GM12892 (cell line): ENCODE data around the gene OR6S1. TPM values are rescaled to one million over a fixed set of nuclear protein-coding genes. Genes with fewer than 3 reads are reported as not detected.
A peak's percentile ranks its signal among the peaks of the same experiment; 100 is the strongest.

Source experiments
- DNase-seq: peaks from one replicate; pipeline ENCODE4 v3.0.0; 2011; ENCODE audit not compliant: insufficient read length
- FAIRE-seq: peaks from 2 replicates; lab custom pipeline; 2011; peaks lifted over from hg19 to GRCh38; lab: Jason Lieb, UNC
- POLR2A ChIP-seq: IDR thresholded peaks from 2 replicates; pipeline ENCODE4 v1.6.1; 2011; ENCODE audit warnings: low read depth, low read length, control low read depth
- POLR2AphosphoS5 ChIP-seq: IDR thresholded peaks from 2 replicates; pipeline ENCODE4 v1.6.1; 2011; ENCODE audit warnings: low read depth, low read length, control low read depth
- TAF1 ChIP-seq: IDR thresholded peaks from 2 replicates; pipeline ENCODE4 v1.6.1; 2011; ENCODE audit warnings: low read depth, mild to moderate bottlenecking, control low read depth, low read length, borderline replicate concordance
- polyA plus RNA-seq: library from polyadenylated mRNA; unstranded; fragments of >200 nt; gene quantifications from one replicate; pipeline ENCODE4 v1.2.1, GENCODE V29; 2012; ENCODE audit warnings: missing spikeins, inconsistent platforms; ENCODE audit not compliant: missing spikeins

The OR6S1 gene, protein sequence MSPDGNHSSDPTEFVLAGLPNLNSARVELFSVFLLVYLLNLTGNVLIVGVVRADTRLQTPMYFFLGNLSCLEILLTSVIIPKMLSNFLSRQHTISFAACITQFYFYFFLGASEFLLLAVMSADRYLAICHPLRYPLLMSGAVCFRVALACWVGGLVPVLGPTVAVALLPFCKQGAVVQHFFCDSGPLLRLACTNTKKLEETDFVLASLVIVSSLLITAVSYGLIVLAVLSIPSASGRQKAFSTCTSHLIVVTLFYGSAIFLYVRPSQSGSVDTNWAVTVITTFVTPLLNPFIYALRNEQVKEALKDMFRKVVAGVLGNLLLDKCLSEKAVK
- not detected for polyA plus RNA-seq

- no peak for FAIRE-seq
- TF ChIP-seq POLR2AphosphoS5: no peak
- TF ChIP-seq TAF1: no peak
- no peak for TF ChIP-seq POLR2A
- DNase-seq: no peak
These were observed at the start of gene OR6S1 for GRCh38 chr14:20641591-20641990. OR6S1 (minus strand) TSS chr14:20641691; CDS start chr14:20641691, 0 bp downstream.

- DNase-seq: no peak
- peak; percentile 92 for FAIRE-seq
- TF ChIP-seq POLR2AphosphoS5 (no peak), TAF1 (no peak), POLR2A (no peak)
These were observed 49.6 kb upstream of the OR6S1 start for GRCh38 chr14:20690848-20691640.

DNA sequence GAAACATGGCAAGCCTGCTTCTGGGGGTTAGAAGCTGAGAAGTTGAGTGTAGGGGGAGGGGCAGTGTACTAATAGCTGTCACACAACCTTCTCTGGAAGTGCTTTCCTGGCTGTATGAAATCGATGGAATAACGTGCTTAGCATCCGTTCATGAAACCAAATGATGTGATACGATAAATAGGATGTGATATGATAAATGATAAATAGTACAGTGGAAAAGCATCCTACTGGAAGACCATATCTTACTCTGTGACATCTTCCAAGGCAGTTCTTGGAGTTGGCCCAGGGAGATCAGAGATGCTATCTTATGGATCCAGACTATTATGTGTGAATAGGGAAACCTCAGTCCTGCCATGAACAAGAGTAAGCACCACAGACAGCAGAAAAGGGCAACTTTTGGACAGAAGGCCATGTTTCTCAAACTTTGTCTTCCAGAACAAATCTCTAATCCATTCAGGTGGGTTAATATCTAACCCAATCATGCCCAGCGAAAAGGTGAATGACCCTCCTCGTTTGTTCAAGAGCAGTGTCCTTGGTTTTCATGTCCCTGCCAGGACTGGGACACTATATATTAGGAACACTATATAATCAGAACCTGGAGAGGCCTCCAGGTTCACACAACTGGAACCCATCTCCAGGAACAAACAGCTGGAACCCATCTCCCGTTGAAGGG is 46.8 kb upstream of the OR6S1 start, which contains the start of gene ANG:
Gene ANG (plus strand): TSS at position 598 of the 673 bp plus-strand sequence. CDS start 4,801 bp downstream, outside the sequence.
- DNase-seq (no peak), FAIRE-seq (no peak)
- no peak for TF ChIP-seq POLR2A
- TF ChIP-seq TAF1: no peak
- no peak for TF ChIP-seq POLR2AphosphoS5

GRCh38 chr14:20687362-20688166 is 46.1 kb upstream of the OR6S1 start:
- TF ChIP-seq POLR2AphosphoS5 (no peak), TAF1 (no peak), POLR2A (no peak)
- FAIRE-seq (no peak), DNase-seq (no peak)

DNA sequence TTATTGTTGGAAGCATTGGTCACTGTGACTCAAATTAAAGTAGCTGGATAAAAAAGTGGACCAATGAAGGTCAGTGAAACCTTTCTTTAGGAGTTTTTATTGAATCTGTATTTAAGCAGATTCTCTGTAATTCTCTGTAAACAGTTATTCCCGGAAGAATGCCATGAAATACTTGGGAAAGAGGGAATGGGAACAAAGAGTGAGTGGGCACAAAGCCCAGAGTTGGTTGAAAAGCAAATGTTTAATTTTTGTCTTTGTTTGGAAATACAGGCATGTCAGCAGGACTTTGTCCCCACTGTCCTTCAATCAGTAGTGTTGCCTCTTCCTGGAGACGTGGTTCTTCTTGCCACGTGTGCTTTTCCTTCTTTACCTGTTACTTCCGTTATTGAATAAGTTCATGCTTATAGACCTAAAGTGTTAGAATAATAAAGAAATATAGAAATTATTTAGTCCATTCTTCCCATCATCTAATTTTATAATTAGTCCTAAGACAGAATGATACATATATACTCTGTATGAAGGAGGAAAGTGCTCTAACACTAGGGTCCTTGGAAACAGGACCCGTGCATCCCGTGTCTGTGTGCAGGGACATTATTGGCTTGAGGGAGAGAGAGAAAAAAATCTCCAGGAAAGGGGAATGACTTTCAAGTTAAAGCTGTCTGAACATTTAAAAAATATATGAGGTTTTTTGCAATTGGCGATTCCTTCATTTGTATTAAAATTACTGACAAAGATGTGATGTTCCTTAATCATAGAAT is 45.1 kb upstream of the OR6S1 start:
- no peak for DNase-seq
- TF ChIP-seq POLR2A (no peak), TAF1 (no peak), POLR2AphosphoS5 (no peak)

GRCh38 chr14:20684662-20685456 is 43.4 kb upstream of the OR6S1 start:
- DNase-seq: no peak
- no peak for FAIRE-seq
- TF ChIP-seq POLR2AphosphoS5: no peak
- TF ChIP-seq POLR2A: no peak
- no peak for TF ChIP-seq TAF1

More for the DNA sequence above, 45.1 kb upstream of the OR6S1 start:
- FAIRE-seq: no peak

DNA sequence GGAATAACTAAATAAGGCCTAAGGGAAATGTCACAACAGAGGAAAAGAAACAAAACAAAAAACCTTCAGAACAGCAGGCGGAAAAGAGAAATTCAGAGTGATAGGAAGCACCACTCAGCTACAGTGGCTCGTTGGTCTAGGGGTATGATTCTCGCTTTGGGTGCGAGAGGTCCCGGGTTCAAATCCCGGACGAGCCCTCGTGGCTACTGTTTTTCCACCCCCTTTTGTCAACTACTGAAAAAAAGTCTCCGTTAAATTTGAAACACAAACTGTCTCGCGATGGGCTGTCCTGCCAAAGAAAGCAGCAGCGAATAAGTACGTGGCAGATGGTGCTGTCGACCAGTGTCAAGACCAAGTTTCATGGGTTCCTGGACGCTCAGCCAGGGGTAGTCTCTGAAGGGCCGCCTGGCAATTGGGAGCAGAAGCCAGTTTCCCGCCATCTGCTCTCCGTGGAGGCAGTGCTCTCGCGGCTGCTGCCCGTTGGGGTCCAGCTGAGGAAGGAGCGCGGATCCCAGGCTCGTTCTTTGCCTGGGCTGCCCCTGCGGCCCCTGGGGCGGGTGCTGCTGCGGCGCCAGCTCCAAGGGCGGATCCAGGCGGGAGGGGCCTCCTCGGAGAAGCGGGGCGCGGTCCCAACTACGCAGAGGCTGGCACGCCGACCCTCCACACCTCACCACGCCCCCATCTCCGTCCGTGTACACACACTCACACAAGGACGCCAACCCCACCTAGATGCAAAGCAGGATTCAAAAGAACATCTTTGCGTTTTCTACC is 42.6 kb upstream of the OR6S1 start, which contains the start of gene RNASE4:
Gene RNASE4 (plus strand): TSS at position 670 of the 771 bp plus-strand sequence. CDS start 14,812 bp downstream, outside the sequence.
- TF ChIP-seq TAF1 (no peak), POLR2AphosphoS5 (no peak), POLR2A (peak; percentile 39; the same call in 1 of the 2 replicates)
- FAIRE-seq: peak; percentile 67
- peak; percentile 40 for DNase-seq

- no peak for TF ChIP-seq TAF1
- TF ChIP-seq POLR2A: no peak
- no peak for TF ChIP-seq POLR2AphosphoS5
- FAIRE-seq (peak; percentile 92), DNase-seq (no peak)
These were observed 41.8 kb upstream of the OR6S1 start for GRCh38 chr14:20683125-20683890.

GRCh38 chr14:20682435-20683124 is 41.1 kb upstream of the OR6S1 start:
- FAIRE-seq (peak; percentile 80), DNase-seq (peak; percentile 58)
- TF ChIP-seq TAF1: peak; percentile 28; the same call in 1 of the 2 replicates
- TF ChIP-seq POLR2A: peak; percentile 87
- peak; percentile 86 for TF ChIP-seq POLR2AphosphoS5
